NT2/D1 (cell line): ENCODE data around the gene SYNE2.

Experiments
- SUZ12 ChIP-seq: IDR thresholded peaks from 2 replicates; pipeline ENCODE4 v1.6.1; 2011; ENCODE audit not compliant: insufficient read length, insufficient read depth; ENCODE audit errors: extremely low read depth
- YY1 ChIP-seq: IDR thresholded peaks from 2 replicates; pipeline ENCODE4 v1.6.1; 2011; ENCODE audit not compliant: insufficient read length, insufficient read depth

DNA sequence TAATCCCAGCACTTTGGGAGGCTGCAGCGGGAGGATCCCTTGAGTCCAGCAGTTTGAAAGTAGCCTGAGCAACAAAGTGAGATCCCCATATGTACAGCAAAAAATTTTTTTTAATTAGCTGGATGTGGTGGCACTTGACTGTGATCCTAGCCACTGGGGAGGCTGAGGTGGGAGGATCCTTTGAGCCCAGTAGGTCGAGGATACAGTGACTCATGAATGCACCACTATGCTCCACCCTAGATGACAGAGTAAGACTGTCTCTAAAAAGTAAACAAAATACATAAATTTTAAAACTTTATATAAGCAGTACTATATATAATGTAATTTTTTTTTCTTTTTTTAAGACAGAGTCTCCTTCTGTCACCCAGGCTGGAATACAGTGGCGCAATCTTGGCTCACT is 326.0 kb downstream of the SYNE2 start:
- TF ChIP-seq YY1 (no peak), SUZ12 (no peak)
